ENCODE results near the gene SPDEF. TPM values are rescaled to one million over a fixed set of nuclear protein-coding genes. Genes with fewer than 3 reads are reported as not detected.

SPDEF gene
- total and polyA plus RNA-seq, 2 of the 13 experiments (the other 11 are each of a cell fraction or from before 2014, with no cell fraction given): not detected

DNA sequence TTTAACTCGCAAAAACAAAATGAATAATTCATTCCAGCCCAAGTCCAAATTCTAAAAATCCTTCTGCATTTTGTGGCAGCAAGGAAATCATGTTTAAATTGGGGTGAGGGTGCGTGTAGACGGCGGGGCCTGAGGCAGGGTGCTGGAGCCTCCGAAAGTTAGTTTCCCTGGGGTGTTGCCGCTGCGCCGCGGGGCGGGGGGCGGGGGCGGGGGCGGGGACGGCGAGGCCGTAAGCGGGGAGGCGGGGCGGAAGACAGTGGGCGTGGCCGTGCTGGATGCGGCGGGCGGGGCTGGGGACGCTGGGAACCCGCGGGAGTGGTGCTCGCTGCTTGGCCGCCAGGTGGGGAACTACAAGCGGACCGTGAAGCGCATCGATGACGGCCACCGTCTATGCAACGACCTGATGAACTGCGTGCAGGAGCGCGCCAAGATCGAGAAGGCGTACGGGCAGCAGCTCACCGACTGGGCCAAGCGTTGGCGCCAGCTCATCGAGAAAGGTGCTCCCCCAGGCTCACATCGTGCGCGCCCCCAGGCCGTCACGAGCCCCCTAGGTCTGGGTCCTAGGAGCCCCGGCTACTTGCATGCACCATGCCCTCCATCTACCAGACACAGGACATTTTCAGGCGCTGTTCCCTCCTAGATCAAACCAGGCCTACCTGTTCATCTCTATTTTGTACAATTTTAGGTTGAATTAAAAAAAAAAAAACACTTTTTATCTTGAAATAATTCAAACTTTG is 29.0 kb downstream of the SPDEF start (continued):
- TF ChIP-seq ZNF292 (CRISPR knock-in tag; IDR thresholded peaks at IDR 0.05; ENCODE audit: borderline replicate concordance, low read depth): peak; percentile 70
- TF ChIP-seq ZNF431 (CRISPR knock-in tag; IDR thresholded peaks at IDR 0.05; ENCODE audit: borderline replicate concordance, low read depth): peak; percentile 71; the same call in 1 of the 2 replicates
- TF ChIP-seq, protein P1, sequence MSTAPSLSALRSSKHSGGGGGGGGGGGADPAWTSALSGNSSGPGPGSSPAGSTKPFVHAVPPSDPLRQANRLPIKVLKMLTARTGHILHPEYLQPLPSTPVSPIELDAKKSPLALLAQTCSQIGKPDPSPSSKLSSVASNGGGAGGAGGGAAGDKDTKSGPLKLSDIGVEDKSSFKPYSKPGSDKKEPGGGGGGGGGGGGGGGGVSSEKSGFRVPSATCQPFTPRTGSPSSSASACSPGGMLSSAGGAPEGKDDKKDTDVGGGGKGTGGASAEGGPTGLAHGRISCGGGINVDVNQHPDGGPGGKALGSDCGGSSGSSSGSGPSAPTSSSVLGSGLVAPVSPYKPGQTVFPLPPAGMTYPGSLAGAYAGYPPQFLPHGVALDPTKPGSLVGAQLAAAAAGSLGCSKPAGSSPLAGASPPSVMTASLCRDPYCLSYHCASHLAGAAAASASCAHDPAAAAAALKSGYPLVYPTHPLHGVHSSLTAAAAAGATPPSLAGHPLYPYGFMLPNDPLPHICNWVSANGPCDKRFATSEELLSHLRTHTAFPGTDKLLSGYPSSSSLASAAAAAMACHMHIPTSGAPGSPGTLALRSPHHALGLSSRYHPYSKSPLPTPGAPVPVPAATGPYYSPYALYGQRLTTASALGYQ (CRISPR knock-in tag; IDR thresholded peaks at IDR 0.05): no peak
- 0 out of 2 replicates have a peak, but pooled peaks have one; percentile 45 for TF ChIP-seq ZNF891 (CRISPR knock-in tag; IDR thresholded peaks at IDR 0.05)
- TF ChIP-seq, protein P2, sequence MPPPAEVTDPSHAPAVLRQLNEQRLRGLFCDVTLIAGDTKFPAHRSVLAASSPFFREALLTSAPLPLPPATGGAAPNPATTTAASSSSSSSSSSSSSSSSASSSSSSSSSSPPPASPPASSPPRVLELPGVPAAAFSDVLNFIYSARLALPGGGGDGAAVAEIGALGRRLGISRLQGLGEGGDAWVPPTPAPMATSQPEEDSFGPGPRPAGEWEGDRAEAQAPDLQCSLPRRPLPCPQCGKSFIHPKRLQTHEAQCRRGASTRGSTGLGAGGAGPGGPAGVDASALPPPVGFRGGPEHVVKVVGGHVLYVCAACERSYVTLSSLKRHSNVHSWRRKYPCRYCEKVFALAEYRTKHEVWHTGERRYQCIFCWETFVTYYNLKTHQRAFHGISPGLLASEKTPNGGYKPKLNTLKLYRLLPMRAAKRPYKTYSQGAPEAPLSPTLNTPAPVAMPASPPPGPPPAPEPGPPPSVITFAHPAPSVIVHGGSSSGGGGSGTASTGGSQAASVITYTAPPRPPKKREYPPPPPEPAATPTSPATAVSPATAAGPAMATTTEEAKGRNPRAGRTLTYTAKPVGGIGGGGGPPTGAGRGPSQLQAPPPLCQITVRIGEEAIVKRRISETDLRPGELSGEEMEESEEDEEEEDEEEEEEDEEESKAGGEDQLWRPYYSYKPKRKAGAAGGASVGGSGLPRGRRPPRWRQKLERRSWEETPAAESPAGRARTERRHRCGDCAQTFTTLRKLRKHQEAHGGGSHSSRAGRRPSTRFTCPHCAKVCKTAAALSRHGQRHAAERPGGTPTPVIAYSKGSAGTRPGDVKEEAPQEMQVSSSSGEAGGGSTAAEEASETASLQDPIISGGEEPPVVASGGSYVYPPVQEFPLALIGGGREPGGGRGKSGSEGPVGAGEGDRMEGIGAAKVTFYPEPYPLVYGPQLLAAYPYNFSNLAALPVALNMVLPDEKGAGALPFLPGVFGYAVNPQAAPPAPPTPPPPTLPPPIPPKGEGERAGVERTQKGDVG (CRISPR knock-in tag; IDR thresholded peaks at IDR 0.05; ENCODE audit: borderline replicate concordance): no peak
- peak; percentile 70; the same call in 1 of the 2 replicates for TF ChIP-seq ZNF124 (CRISPR knock-in tag; IDR thresholded peaks at IDR 0.05)
- TF ChIP-seq, protein P3, sequence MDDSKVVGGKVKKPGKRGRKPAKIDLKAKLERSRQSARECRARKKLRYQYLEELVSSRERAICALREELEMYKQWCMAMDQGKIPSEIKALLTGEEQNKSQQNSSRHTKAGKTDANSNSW (CRISPR knock-in tag; IDR thresholded peaks at IDR 0.05; ENCODE audit: borderline replicate concordance): no peak
- TF ChIP-seq, protein P4, sequence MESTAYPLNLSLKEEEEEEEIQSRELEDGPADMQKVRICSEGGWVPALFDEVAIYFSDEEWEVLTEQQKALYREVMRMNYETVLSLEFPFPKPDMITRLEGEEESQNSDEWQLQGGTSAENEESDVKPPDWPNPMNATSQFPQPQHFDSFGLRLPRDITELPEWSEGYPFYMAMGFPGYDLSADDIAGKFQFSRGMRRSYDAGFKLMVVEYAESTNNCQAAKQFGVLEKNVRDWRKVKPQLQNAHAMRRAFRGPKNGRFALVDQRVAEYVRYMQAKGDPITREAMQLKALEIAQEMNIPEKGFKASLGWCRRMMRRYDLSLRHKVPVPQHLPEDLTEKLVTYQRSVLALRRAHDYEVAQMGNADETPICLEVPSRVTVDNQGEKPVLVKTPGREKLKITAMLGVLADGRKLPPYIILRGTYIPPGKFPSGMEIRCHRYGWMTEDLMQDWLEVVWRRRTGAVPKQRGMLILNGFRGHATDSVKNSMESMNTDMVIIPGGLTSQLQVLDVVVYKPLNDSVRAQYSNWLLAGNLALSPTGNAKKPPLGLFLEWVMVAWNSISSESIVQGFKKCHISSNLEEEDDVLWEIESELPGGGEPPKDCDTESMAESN (CRISPR knock-in tag; conservative IDR thresholded peaks at IDR 0.05): peak; percentile 69
- 0 out of 2 replicates have a peak, but pooled peaks have one; percentile 38 for TF ChIP-seq BHLHE40 (IDR thresholded peaks at IDR 0.05; ENCODE audit: low read length)
- TF ChIP-seq SCMH1 (CRISPR knock-in tag; IDR thresholded peaks at IDR 0.05; ENCODE audit: borderline replicate concordance): no peak
- TF ChIP-seq ZNF274 (CRISPR knock-in tag; IDR thresholded peaks at IDR 0.05): peak; percentile 70; the same call in 1 of the 2 replicates
- TF ChIP-seq NRL (CRISPR knock-in tag; IDR thresholded peaks at IDR 0.05; ENCODE audit: borderline replicate concordance): peak; percentile 74; the same call in 1 of the 2 replicates
- TF ChIP-seq MIER3 (CRISPR knock-in tag; IDR thresholded peaks at IDR 0.05; ENCODE audit: borderline replicate concordance): peak; percentile 76
- peak; percentile 64 for TF ChIP-seq HNRNPLL (IDR thresholded peaks at IDR 0.05; ENCODE audit: low read depth, low read length, poor library complexity, severe bottlenecking)
- TF ChIP-seq DNMT1 (CRISPR knock-in tag; IDR thresholded peaks at IDR 0.05): peak; percentile 61; the same call in 1 of the 2 replicates
- TF ChIP-seq ZMYM2 (CRISPR knock-in tag; IDR thresholded peaks at IDR 0.05): 0 out of 2 replicates have a peak, but pooled peaks have one; percentile 39
- TF ChIP-seq, protein P5, sequence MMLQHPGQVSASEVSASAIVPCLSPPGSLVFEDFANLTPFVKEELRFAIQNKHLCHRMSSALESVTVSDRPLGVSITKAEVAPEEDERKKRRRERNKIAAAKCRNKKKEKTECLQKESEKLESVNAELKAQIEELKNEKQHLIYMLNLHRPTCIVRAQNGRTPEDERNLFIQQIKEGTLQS (CRISPR knock-in tag; IDR thresholded peaks at IDR 0.05): peak; percentile 43; the same call in 1 of the 2 replicates
- TF ChIP-seq, protein P6, sequence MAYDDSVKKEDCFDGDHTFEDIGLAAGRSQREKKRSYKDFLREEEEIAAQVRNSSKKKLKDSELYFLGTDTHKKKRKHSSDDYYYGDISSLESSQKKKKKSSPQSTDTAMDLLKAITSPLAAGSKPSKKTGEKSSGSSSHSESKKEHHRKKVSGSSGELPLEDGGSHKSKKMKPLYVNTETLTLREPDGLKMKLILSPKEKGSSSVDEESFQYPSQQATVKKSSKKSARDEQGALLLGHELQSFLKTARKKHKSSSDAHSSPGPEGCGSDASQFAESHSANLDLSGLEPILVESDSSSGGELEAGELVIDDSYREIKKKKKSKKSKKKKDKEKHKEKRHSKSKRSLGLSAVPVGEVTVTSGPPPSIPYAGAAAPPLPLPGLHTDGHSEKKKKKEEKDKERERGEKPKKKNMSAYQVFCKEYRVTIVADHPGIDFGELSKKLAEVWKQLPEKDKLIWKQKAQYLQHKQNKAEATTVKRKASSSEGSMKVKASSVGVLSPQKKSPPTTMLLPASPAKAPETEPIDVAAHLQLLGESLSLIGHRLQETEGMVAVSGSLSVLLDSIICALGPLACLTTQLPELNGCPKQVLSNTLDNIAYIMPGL (CRISPR knock-in tag; IDR thresholded peaks at IDR 0.05; ENCODE audit: borderline replicate concordance in 1 of 2, low read depth in 1 of 2): peak; percentile 46 to 80; a peak in 2 of 4 replicates

All from HepG2 (cell line).